ENCODE measurements around the gene CLIC4. TPM values are rescaled to one million over a fixed set of nuclear protein-coding genes. Genes with fewer than 3 reads are reported as not detected.

CLIC4 gene
- polyA plus RNA-seq, 3 donors, result 9.7 to 38.1 (median 24.6) TPM

- Histone ChIP-seq H3K27ac (ENCODE audit: low read depth in 1 of 2, low read length in 2 of 2) (no peak overlapping the region), H3K27me3 (ENCODE audit: control insufficient read depth in 2 of 2, insufficient read depth in 2 of 2, low read length in 2 of 2) (no peaks in the 10 kb centered on the region), H3K4me2 (replicated peaks; ENCODE audit: extremely low read depth, low read length, poor library complexity, severe bottlenecking) (no peak overlapping the region), H3K4me3 (replicated peaks in 1 of 3; ENCODE audit: low read depth in 2 of 3, low read length in 3 of 3) (no peak overlapping the region), H4K20me1 (ENCODE audit: insufficient read depth, low read length) (peaks cover 72% of the 10 kb centered on the region), H3K9me3 (replicated peaks in 1 of 2; ENCODE audit: control insufficient read depth in 1 of 2, insufficient read depth in 1 of 2, low read length in 2 of 2) (no peaks in the 10 kb centered on the region), H3K36me3 (replicated peaks in 1 of 2; ENCODE audit: control insufficient read depth in 1 of 2, insufficient read depth in 2 of 2, low read length in 2 of 2) (no peaks in the 10 kb centered on the region), H2AFZ (ENCODE audit: insufficient read depth, low read depth, low read length, poor library complexity, severe bottlenecking) (no peak overlapping the region), H3K79me2 (ENCODE audit: insufficient read depth, low read length) (peaks cover 81% of the 10 kb centered on the region), H3K9ac (ENCODE audit: insufficient read depth, low read length, poor library complexity, severe bottlenecking) (no peak overlapping the region), H3K4me1 (ENCODE audit: control insufficient read depth in 1 of 2, insufficient read depth in 2 of 2, low read length in 2 of 2) (peaks cover 11 to 22% of the 10 kb centered on the region in 2 donors)
- no peaks in the 10 kb centered on the region for H3K27me3 Mint-ChIP-seq (ENCODE audit: low read depth in 3 of 3)
- no CpG with 5 or more reads among the region's 1 CpG for WGBS (ENCODE audit: insufficient coverage)
- no peak overlapping the region for H3K4me3 Mint-ChIP-seq
- peaks cover 4 to 8% of the 10 kb centered on the region in 2 donors for H3K36me3 Mint-ChIP-seq
- peaks cover 25% of the 10 kb centered on the region for H3K4me1 Mint-ChIP-seq
- intact Hi-C loops (cut with micrococcal nuclease), result loop anchor here (5.0 kb wide), 1 partner anchor 42 kb away; no protein-coding TSS in a partner anchor
- H3K27ac Mint-ChIP-seq, result no peak overlapping the region
- TF ChIP-seq, protein P1, sequence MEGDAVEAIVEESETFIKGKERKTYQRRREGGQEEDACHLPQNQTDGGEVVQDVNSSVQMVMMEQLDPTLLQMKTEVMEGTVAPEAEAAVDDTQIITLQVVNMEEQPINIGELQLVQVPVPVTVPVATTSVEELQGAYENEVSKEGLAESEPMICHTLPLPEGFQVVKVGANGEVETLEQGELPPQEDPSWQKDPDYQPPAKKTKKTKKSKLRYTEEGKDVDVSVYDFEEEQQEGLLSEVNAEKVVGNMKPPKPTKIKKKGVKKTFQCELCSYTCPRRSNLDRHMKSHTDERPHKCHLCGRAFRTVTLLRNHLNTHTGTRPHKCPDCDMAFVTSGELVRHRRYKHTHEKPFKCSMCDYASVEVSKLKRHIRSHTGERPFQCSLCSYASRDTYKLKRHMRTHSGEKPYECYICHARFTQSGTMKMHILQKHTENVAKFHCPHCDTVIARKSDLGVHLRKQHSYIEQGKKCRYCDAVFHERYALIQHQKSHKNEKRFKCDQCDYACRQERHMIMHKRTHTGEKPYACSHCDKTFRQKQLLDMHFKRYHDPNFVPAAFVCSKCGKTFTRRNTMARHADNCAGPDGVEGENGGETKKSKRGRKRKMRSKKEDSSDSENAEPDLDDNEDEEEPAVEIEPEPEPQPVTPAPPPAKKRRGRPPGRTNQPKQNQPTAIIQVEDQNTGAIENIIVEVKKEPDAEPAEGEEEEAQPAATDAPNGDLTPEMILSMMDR (IDR thresholded peaks at IDR 0.05), result no peak
- H3K9me3 Mint-ChIP-seq, result no peaks in the 10 kb centered on the region
- no peak for DNase-seq
Observed at GRCh38 chr1:24749252-24749651, 4.0 kb downstream of the CLIC4 start.

- no peak overlapping the region for H3K4me2 ChIP-seq (replicated peaks; ENCODE audit: extremely low read depth, low read length, poor library complexity, severe bottlenecking)
- H3K4me3 Mint-ChIP-seq, result no peak overlapping the region
- H3K4me1 Mint-ChIP-seq, result peaks cover 23% of the 10 kb centered on the region
- TF ChIP-seq, protein P1 (IDR thresholded peaks at IDR 0.05), result no peak
- H3K4me1 ChIP-seq (ENCODE audit: control insufficient read depth in 1 of 2, insufficient read depth in 2 of 2, low read length in 2 of 2), result peaks cover 11 to 20% of the 10 kb centered on the region in 2 donors
- H3K27ac Mint-ChIP-seq, result no peak overlapping the region
- H3K9me3 Mint-ChIP-seq, result no peaks in the 10 kb centered on the region
- H3K27me3 ChIP-seq (ENCODE audit: control insufficient read depth in 2 of 2, insufficient read depth in 2 of 2, low read length in 2 of 2), result no peaks in the 10 kb centered on the region
- no peak overlapping the region for H2AFZ ChIP-seq (ENCODE audit: insufficient read depth, low read depth, low read length, poor library complexity, severe bottlenecking)
- H3K4me3 ChIP-seq (replicated peaks in 1 of 3; ENCODE audit: low read depth in 2 of 3, low read length in 3 of 3), result no peak overlapping the region
- H3K27me3 Mint-ChIP-seq (ENCODE audit: low read depth in 3 of 3), result no peaks in the 10 kb centered on the region
- intact Hi-C loops (cut with micrococcal nuclease), result loop anchor here (5.0 to 10.0 kb wide), 2 partner anchors 43 to 75 kb away; no protein-coding TSS in a partner anchor
- H4K20me1 ChIP-seq (ENCODE audit: insufficient read depth, low read length), result peaks cover 73% of the 10 kb centered on the region
- no peak overlapping the region for H3K9ac ChIP-seq (ENCODE audit: insufficient read depth, low read length, poor library complexity, severe bottlenecking)
- H3K36me3 Mint-ChIP-seq, result peaks cover 4 to 8% of the 10 kb centered on the region in 2 donors
- H3K79me2 ChIP-seq (ENCODE audit: insufficient read depth, low read length), result peaks cover 86% of the 10 kb centered on the region
- no peak for DNase-seq
- 100% methylated on average over 2 of the region's 8 CpGs for WGBS (ENCODE audit: insufficient coverage)
- no peaks in the 10 kb centered on the region for H3K36me3 ChIP-seq (replicated peaks in 1 of 2; ENCODE audit: control insufficient read depth in 1 of 2, insufficient read depth in 2 of 2, low read length in 2 of 2)
- H3K27ac ChIP-seq (ENCODE audit: low read depth in 1 of 2, low read length in 2 of 2), result no peak overlapping the region
- H3K9me3 ChIP-seq (replicated peaks in 1 of 2; ENCODE audit: control insufficient read depth in 1 of 2, insufficient read depth in 1 of 2, low read length in 2 of 2), result no peaks in the 10 kb centered on the region
Observed at GRCh38 chr1:24749886-24750285, 4.6 kb downstream of the CLIC4 start.
